NT2/D1 (cell line): ENCODE measurements around the gene PSMB11.
A peak's percentile ranks its signal among the peaks of the same experiment; 100 is the strongest.

Experiments used
- DNase-seq: peaks from one replicate; pipeline ENCODE4 v3.0.0-alpha.2; 2011; ENCODE audit warnings: low read depth, low spot score
- H3K27me3 ChIP-seq: 2 replicates; pipeline ENCODE4 v1.6.0; 2011; ENCODE audit warnings: mild to moderate bottlenecking; ENCODE audit not compliant: insufficient read length, insufficient read depth
- H3K36me3 ChIP-seq: 2 replicates; pipeline ENCODE4 v1.6.1; 2011; ENCODE audit warnings: mild to moderate bottlenecking, low read length, mixed read lengths; ENCODE audit not compliant: insufficient read depth, insufficient read length
- H3K4me1 ChIP-seq: 2 replicates; pipeline ENCODE4 v1.5.1; 2011; ENCODE audit not compliant: insufficient read depth, insufficient read length
- H3K4me3 ChIP-seq: 2 replicates; pipeline ENCODE4 v1.5.1; 2011; ENCODE audit warnings: low read depth; ENCODE audit not compliant: insufficient read length
- H3K9ac ChIP-seq: 2 replicates; pipeline ENCODE4 v1.6.0; 2011; ENCODE audit warnings: low read depth; ENCODE audit not compliant: insufficient read length
- H3K9me3 ChIP-seq: 2 replicates; pipeline ENCODE4 v1.5.1; 2011; ENCODE audit warnings: mild to moderate bottlenecking, low read length; ENCODE audit not compliant: insufficient read depth
- SUZ12 ChIP-seq: IDR thresholded peaks from 2 replicates; pipeline ENCODE4 v1.6.1; 2011; ENCODE audit not compliant: insufficient read length, insufficient read depth; ENCODE audit errors: extremely low read depth
- YY1 ChIP-seq: IDR thresholded peaks from 2 replicates; pipeline ENCODE4 v1.6.1; 2011; ENCODE audit not compliant: insufficient read length, insufficient read depth
- ZNF274 ChIP-seq: IDR thresholded peaks from 2 replicates; pipeline ENCODE4 v1.6.1; 2011; ENCODE audit warnings: mild to moderate bottlenecking, low read depth, low read length

PSMB11 gene

DNA sequence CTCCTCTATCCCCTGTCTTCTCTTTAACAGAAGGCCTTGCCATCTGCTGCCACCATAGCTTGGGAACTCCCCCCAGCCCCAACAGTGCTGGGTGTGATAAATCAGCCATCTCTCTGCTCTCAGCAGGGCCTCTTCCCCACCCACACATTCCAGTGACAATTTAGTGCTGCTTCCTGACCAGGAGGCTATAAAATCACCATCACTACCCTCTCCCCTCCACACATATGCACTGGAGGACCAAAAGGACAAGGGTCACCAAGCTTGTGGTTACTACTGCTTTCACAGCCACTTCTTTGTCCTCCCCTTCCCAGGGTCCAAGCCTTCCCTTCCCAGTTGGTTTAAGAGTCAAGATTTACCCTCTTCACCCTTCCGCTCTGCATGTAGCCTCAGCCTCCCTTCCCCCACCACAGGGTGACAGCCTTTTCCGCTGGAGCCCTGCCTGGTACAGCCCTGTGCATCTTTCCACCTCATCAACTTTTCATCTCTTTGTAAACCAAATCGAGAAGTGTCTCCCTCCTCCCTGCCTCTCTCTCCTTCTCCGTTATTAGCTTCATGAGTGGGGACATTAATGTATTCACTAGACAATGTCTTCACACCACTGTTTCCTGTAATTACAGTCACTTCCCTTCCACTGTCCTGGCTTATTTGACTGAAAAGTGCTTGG, 16.7 kb upstream of the PSMB11 start:
- H3K9me3 ChIP-seq, result no peaks in the 10 kb centered on the region

DNA sequence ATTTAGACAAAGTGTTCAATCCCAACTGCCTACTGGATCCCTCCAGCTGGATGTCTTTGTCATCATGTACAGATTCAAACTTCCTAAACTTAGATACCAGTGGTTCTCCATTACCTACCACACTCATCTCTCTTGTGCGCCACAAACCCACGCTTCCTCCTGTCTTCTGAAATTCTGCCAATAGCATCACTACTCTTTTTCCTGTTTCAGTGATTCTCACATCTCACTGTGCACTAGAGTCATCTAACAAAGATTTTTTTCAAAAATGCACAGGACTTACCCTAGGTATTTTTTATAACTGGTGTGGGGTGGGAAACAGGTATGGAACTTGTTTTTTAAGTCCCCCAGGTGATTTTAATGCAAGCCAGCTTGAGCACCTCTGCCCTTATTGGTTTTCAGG, 13.2 kb upstream of the PSMB11 start:
- H3K4me3 ChIP-seq, result no peak overlapping the region
- TF ChIP-seq SUZ12 (no peak), YY1 (no peak), ZNF274 (no peak)
- H3K4me1 ChIP-seq, result peaks cover 15% of the 10 kb centered on the region
- no peaks in the 10 kb centered on the region for H3K27me3 ChIP-seq
- H3K9ac ChIP-seq, result no peak overlapping the region
- H3K9me3 ChIP-seq, result no peaks in the 10 kb centered on the region
- DNase-seq, result no peak
- H3K36me3 ChIP-seq, result peaks cover 78% of the 10 kb centered on the region

More for the DNA sequence above, 16.7 kb upstream of the PSMB11 start:
- Histone ChIP-seq H3K4me1 (peaks cover 11% of the 10 kb centered on the region), H3K36me3 (peaks cover 75% of the 10 kb centered on the region), H3K9ac (no peak overlapping the region), H3K4me3 (no peak overlapping the region), H3K27me3 (no peaks in the 10 kb centered on the region)
- TF ChIP-seq YY1 (no peak), SUZ12 (no peak), ZNF274 (no peak)
- DNase-seq, result no peak

- Histone ChIP-seq H3K27me3 (no peaks in the 10 kb centered on the region), H3K4me3 (no peak overlapping the region), H3K9ac (no peak overlapping the region), H3K4me1 (peaks cover 7% of the 10 kb centered on the region), H3K36me3 (peaks cover 61% of the 10 kb centered on the region), H3K9me3 (no peaks in the 10 kb centered on the region)
- DNase-seq, result no peak
- TF ChIP-seq YY1, result no peak
- no peak for TF ChIP-seq ZNF274
- TF ChIP-seq SUZ12, result no peak
These were observed 11.1 kb upstream of the PSMB11 start for GRCh38 chr14:23030936-23031335.

DNA sequence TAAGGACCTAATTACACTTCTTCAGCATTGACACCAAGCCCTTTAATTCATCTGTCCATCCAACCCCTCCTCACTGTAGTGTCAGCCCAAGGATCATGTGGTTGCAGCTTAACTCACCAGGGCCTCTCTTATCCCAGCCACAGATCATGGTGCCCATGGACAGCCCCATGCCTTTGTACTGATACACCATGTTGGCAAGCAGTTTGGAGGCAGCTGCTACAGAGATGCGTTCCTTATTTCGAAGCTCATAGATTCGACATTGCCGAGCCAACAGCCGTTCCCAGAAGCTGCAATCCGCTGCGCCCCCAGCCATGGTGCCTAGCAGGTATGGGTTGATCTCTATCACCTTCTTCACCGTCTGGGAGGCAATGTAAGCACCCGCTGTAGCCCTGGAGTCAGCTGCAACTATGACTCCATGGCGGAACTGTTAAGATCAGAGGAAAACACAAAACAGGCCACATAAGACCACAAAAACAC, 8.7 kb upstream of the PSMB11 start:
- H3K9ac ChIP-seq, result peak overlapping the region; percentile 11
- H3K27me3 ChIP-seq, result no peaks in the 10 kb centered on the region
- DNase-seq, result no peak

GRCh38 chr14:23033801-23034497, 8.1 kb upstream of the PSMB11 start:
- H3K9ac ChIP-seq, result peak overlapping the region; percentile 97
- H3K4me1 ChIP-seq, result peaks cover 4% of the 10 kb centered on the region
- no peak for DNase-seq
- no peak for TF ChIP-seq YY1
- TF ChIP-seq SUZ12, result no peak
- TF ChIP-seq ZNF274, result no peak
- peak overlapping the region; percentile 79 for H3K4me3 ChIP-seq
- no peaks in the 10 kb centered on the region for H3K9me3 ChIP-seq
- no peaks in the 10 kb centered on the region for H3K27me3 ChIP-seq
- peaks cover 41% of the 10 kb centered on the region for H3K36me3 ChIP-seq

More for the DNA sequence above, 8.7 kb upstream of the PSMB11 start:
- TF ChIP-seq SUZ12 (no peak), YY1 (no peak), ZNF274 (no peak)
- Histone ChIP-seq H3K4me3 (no peak overlapping the region), H3K4me1 (peaks cover 4% of the 10 kb centered on the region), H3K36me3 (peaks cover 47% of the 10 kb centered on the region), H3K9me3 (no peaks in the 10 kb centered on the region)

GRCh38 chr14:23034498-23035302, 7.3 kb upstream of the PSMB11 start, which contains the start of gene PSMB5:
Gene PSMB5, minus strand, starts transcription at chr14:23034900. Its CDS starts 19 bp downstream, at chr14:23034881.
- no peaks in the 10 kb centered on the region for H3K27me3 ChIP-seq
- peaks cover 4% of the 10 kb centered on the region for H3K4me1 ChIP-seq
- peak; percentile 87 for DNase-seq
- H3K9me3 ChIP-seq, result no peaks in the 10 kb centered on the region
- no peak for TF ChIP-seq SUZ12
- TF ChIP-seq YY1, result peak; percentile 95
- H3K4me3 ChIP-seq, result peak within 1 kb of the TSS; percentile 79
- H3K9ac ChIP-seq, result peak within 1 kb of the TSS; percentile 97
- peaks cover 34% of the 10 kb centered on the region for H3K36me3 ChIP-seq
